A549 (cell line): ENCODE results near the gene CNTN4.

Experiments
- CEBPB ChIP-seq, 2 experiments: fragments of >200 bp in 1 of 2; sonication (Bioruptor Twin) in 1 of 2; formaldehyde crosslinking in 1 of 2; IDR thresholded peaks; 2 replicates each; pipeline ENCODE4 v1.6.1; 2012 to 2016
- CTCF ChIP-seq: fragments of >200 bp; sonication (Bioruptor Twin); formaldehyde crosslinking; IDR thresholded peaks from 3 replicates; pipeline ENCODE4 v1.5.1; 2016
- EHMT2 ChIP-seq: fragments of 200-600 bp; sonication (generic); IDR thresholded peaks from 2 replicates; pipeline ENCODE4 v1.6.1; 2016; ENCODE audit warnings: antibody characterized with exemption, low read depth, mild to moderate bottlenecking, moderate library complexity
- ESRRA ChIP-seq: fragments of 150-350 bp; IDR thresholded peaks from 2 replicates; pipeline ENCODE4 v1.6.1; 2014; ENCODE audit warnings: mild to moderate bottlenecking, low read length, borderline replicate concordance
- MAFK ChIP-seq: fragments of 450-650 bp; IDR thresholded peaks from 2 replicates; pipeline ENCODE4 v1.6.1; 2014; ENCODE audit not compliant: partially characterized antibody
- POLR2A ChIP-seq: IDR thresholded peaks from 2 replicates; pipeline ENCODE4 v1.6.1; 2012; ENCODE audit warnings: mild to moderate bottlenecking, low read length
- TF ChIP-seq, protein P1 (sequence below): IDR thresholded peaks from 2 replicates; pipeline ENCODE4 v1.6.1; 2012

GRCh38 chr3:2247831-2248230 is 149.2 kb downstream of the CNTN4 start:
- TF ChIP-seq MAFK (no peak), CTCF (no peak), ESRRA (no peak), CEBPB (IDR thresholded peaks at IDR 0.05) (no peak), EHMT2 (no peak), POLR2A (no peak)
- TF ChIP-seq, protein P1, sequence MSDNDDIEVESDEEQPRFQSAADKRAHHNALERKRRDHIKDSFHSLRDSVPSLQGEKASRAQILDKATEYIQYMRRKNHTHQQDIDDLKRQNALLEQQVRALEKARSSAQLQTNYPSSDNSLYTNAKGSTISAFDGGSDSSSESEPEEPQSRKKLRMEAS, result no peak
